HG02623 (cell line): ENCODE results near the gene AGPAT4.
"Not testable (repeated sequence)": the region's sequence is repeated elsewhere in the genome, so short reads cannot be mapped to it uniquely, and the experiment has no call there.

Experiments used
- ATAC-seq: cut with Tn5 transposase; IDR thresholded peaks from one replicate; pipeline ENCODE4 v1.9.1; 2021; ENCODE audit warnings: moderate library complexity; ENCODE audit not compliant: unreplicated experiment

AGPAT4 gene

DNA sequence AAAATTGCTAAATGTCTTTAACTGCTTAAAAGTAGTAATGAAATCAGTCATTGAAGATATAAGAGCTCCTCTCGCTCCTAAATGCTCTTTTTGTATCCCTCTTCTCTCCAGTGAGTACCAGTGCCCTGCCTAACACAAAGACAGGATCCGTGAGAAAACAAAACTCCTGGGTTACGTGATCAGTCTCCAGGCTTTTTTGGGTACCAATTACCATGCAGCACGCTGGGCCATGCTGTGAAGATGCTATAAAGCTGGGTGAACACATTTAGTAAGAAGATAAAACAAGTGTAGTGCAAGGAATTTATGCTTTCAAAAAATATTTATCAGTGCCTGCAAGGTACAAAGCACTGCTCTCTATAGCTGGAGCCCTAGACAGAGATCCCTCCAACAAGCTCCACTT is 66.7 kb downstream of the AGPAT4 start:
- ATAC-seq = no peak

DNA sequence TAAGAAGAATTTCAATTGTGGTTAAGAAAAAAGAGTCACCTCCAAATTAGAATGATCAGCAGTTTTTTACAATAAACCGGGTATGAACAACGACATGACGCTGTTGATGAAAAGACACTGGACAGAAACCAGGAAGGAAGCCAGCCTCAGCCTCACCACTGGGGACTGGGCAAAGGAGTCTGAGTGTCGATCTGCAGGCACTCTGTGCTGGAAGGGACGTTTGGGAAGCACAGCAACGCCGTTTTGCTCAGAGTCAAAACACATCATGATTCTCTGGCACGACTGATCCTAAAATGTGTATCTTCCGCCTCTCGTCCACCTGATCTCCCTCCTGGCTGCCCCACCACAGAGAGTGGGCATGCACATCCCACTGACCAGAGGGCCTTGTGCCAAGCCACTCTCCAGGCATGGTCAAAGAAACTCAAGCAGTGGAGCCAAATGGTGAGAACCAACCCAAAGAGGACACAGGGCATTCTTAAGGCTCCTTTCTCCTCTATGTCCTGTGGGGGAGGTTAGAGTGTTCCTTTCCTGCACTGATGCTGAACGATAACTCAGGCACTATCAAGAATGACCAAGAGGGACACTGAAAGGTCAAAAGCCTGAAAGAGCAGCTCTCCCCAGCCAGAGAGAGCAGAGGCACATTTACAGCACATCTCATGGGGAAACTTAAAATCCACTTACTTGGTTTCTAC is 68.8 kb downstream of the AGPAT4 start:
- ATAC-seq = no peak

DNA sequence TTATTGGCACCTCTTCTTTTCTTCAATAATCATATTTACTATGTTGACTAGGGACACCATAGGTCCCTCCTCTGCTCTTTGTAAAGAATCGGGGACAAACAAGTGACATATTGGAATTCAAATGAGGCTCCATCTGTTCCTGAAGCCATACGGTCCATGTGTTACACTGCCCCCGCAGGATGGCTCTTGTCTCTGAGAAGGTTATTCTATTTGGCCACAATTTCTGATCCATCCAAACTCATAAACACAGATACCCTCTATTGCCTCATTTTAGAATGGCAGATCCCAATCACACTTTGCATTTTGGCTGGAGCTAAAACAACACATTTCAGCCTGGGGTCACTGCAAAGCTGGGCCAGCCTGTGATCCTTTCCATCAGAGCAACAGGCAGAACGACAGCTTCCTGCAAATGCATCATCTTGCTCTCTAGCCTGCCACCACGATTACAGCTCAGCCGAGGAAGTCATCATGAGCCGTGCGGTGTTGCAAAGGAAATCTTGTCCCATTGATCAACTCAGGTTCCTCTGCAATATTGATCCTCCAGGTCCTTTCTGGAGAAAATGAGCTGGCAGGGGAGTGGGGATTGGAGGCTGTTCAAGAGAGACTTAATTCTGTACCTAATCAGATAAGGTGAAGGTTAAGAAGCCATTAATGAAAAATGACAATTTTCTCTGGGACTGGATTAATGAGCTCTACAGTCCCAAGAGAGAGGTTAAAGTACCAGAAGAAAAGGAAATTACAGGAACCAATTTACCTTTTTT is 73.1 kb downstream of the AGPAT4 start:
- ATAC-seq = no peak

DNA sequence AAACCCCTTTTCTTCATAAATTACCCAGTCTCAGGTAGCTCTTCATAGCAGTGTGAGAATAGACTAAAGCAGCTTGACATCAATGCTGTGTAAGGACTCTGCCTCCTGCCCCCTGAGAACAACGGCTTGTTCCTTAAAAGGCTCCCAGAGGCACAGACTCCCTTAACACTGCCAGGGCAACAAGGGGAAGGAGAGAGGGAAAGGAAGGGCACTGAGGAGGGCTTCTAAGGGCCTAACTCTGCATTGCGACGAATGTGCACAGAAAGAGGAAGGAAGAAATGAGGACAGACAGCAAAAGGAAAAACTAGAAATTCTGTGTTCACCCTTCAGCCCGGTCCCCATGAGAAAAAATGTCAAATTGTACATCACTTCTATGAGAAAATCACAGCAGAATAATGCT is 74.0 kb downstream of the AGPAT4 start:
- ATAC-seq = no peak

DNA sequence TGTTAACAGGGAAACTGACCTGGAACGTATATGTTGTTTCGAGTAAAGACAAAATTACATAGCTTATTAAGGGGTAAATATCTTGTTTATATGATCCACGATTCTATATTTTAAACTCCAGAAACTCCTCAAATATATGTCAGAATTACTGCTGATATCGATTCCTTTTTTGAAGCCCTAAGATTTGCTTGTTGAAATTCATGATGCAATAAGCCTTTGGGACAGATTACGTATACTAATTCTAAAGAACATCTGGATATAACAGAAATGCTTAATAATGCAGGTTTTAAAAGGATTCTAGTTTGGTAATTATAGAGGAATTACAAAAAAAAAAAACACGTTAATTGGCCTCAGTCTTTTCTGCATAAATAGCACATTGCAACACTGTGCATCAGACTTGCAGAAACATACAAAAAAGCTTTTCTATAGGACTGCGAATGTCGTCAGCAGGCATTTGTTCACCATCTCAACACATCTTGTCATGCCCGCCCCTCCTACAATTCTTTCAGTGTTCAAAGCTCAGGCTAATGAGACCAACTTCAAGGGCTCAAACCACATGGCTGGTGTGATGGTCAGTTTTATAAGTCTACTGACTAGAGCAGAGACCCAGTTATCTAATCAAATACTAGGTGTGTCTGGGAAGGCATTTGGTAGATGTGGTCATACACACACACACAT is 74.9 kb downstream of the AGPAT4 start:
- ATAC-seq = no peak

DNA sequence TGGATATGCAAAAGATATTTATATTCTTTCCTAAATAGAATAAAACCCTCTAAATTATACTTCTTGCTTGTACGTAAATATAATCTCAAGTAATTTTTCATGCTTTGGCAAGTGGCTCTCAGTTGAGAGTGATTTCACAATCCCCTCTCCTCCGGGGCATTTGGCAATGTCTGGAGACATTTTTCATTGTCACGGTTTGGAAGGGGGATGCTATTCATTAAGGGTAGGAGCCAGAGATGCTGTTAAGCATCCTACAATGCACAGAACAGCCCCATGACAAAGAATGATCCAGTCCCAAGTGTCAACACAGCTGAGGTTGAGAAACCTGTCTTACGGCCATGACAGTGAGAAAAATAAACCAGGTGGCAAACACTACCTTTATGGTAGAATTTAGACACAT is 75.7 kb downstream of the AGPAT4 start:
- ATAC-seq = no peak

DNA sequence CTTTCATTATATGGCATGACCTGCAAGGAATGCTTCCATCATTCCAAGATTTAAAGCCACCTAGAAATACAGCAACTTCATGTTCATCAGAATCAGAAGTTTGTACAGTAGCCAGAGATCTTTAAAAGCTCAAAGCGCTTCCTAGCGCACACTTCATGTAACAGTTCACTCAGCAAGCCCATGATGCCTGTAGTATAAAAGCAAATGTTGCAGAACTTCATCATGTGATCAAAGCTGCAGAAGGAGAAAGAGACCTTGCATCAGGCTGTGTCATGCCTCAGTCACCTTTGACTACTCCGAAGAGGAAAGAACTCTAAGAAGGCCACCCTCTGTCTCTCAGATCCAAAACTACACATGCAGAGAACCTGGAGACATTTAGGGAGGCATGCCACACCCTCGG is 78.5 kb downstream of the AGPAT4 start:
- ATAC-seq = no peak

DNA sequence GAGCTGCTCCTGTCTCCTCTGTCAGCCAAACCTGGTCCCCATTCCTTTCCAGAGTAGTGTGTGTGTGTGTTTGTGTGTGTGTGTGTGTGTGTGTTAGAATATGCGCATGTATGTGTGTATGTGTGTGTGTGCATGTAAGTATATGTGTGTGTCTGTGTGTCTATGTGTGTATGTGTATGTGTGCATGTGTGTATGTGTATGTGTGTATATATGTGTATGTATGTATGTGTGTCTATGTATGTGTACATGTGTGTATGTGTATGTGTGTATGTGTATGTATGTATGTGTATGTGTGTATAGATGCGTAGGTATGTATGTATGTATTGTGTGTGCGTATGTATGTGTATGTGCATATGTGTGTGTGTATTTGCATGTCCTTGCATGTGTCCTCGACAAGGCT is 79.5 kb downstream of the AGPAT4 start:
- ATAC-seq = no peak

DNA sequence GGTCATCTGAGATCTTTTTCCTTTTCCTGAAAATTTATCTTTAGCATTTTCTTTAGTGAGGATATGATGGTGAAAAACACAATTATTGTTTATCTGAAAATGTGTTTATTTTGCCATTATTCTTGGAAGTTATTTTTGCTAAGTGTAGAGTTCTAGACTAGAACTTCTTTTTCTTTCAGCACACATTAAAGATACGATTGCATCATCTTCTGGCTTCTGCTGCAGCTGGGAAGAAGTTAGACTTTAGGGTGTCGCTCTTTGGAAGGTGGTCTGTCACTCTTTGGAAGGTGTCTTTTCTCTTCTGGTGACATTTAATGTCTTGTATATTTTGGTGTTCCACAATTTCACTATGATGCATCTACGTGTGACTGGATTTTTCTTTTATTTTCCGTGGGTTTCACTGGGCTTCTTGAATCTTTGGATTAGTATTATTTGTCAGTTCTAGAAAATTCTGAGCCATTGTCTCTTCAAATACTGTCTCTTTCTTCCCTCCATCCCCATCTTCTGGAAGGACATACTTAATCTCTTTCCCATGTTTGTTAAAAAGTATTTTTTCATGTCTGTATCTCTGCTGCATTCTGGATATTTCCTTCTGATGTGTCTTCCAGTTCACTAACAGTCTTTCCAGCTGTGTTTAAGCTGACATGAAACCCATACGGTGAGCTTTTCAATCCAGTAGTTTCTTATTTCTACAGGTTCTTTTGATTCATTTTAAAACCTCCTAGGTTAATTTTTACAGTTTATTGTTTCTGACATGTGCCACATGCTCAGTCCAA is 81.0 kb downstream of the AGPAT4 start:
- ATAC-seq = no peak

DNA sequence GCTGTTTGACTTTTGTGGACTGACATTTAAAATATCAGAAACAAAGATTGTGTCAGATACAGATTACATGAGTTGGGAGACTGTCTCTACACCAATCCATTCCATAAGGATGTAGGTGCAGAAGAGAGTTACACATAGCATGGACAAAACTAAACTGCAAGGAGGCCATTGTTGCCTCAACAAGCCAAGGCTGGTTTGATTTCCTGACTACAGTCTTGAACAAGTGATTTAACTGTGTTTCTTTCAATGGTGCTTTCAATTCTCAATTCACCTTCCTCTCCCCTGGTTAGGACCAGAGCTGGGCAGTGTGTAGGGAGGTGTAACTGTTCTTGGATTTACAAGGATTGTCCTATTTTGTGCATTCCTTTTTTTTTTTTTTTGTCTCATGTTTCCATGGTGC is 82.2 kb downstream of the AGPAT4 start:
- no peak for ATAC-seq

DNA sequence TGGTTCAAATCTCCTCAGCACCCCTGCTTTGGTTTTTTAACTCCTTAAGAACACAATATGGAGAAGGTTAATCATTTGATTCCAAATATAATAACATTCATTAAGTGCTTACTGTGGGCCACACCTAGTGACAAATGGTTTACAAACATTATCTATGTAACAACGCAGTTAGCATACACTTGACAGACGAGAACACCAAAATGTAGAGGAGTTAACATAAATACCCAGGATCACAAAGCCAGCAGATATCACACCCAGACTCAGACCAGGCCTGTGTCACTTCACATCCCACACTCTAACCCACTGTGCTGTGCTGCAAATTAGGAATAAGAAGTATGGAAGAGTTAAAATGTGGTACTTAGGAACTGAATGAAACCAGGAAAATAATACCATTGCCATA is 82.9 kb downstream of the AGPAT4 start:
- no peak for ATAC-seq

DNA sequence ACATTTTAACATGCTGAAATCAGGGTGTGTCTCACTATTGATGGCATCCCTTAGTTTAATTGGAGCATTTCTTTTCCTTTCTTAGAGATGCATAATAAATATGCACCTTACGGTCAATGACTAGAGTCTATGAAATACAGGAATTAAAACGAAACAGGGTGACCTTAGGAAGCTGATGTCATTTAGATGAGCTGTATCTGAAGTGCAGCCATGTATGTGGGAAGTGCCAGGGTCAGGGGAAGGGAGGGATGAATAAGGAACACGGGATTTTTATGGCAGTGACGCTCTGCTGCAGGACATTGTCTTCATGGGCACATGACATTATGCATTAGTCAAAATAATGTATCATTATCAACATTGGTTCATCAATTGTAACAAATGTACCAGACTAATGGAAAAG is 84.0 kb downstream of the AGPAT4 start:
- no peak for ATAC-seq

DNA sequence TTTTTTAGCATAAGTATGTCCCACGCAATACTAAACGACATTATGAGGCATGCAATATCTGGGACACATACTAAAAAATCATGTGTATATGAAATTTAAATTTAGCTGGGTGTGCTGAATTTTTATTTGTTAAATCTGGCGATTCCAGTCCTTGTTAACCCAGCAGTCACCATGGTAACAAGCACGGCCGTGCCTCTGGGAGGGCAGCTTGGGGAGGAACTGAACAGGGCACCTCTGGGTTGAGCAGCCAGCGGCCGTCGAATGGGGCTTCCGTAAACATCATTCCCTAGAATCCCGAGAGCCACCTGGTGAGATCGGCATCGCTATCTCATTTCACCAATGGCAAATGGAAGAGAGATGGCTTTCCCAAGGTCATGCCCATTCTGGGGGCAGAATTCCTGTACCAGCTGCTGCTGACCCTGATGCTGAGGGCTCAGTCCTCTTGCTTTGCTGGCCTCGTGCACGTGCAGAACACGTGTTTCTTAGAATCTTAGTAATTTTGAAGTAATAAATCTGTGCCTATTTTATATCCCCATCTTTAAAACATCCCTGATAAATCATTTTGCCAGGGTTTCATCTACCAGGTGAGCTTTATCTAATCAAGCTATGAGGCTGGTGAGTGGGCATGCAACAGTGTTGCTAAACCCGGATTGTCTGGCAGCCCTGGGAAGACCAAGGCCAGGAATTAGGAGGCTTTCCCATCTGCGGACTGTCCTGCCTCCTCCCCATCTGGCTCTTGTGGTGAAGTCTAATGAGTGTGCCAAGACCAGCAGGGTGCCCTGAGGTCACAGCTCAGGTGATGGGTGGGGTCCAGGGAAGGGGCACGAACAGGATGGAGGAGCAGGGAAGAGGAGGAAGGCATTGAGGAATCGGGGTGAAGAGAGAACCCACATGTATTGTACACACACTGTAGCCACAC is 85.1 kb downstream of the AGPAT4 start:
- ATAC-seq = no peak

DNA sequence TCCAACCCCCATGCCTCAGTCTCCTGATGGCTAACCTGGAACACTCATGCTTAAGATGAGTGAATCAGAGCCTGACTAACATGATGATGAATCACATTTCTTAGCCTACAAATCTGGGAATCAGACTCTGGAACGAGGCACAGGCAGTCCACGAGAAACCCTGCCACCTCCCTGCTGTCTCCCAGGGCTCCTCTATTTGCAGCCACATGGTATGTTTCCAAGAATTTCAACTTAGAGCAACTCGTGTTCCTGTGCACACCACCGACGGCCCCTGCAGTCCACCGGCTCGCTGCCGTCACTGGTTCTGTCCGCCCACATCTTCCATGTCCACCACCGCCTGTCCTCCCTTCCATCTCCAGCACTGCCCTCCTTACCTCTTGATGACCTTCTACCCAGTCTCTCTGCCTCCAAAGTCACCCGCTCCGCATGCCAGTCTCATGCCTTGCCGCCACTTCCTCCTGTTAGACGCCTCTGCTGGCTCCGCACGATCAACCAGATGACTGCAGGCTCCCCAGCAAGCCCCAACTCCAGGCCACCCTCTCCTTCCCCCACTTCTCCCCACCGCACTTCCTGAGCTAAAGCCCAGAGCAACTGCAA is 87.6 kb downstream of the AGPAT4 start:
- no peak for ATAC-seq

DNA sequence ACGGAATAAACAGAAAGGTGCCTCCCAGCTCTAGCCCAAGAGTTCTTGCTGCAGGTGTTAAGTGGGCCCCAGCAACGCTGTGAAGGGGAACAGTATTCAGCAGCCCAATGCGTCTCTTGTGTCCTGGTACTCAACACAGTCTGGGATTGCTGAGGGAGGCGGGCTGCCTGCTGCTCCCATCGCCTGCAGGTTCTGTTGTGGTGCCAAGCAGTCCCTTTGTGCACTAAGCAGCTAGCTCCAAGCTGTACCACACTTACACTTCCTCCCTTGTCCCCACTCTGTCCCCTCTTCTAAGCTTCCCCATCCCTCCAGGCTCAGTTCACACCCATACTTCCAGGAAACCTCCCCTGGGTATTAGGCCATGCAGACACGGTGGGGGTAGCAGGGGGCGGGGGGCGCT is 92.7 kb downstream of the AGPAT4 start:
- no peak for ATAC-seq

DNA sequence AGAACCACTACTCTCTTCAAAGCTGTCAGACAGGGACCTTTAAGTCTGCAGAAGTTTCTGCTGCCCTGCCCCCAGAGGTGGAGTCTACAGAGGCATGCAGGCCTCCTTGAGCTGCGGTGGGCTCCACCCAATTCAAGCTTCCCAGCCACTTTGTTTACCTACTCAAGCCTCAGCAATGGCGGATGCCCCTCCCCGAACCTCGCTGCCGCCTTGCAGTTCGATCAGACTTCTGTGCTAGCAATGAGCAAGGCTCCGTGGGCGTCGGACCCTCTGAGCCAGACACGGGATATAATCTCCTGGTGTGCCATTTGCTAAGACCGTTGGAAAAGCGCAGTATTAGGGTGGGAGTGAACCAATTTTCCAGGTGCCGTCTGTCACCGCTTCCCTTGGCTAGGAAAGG is 95.7 kb downstream of the AGPAT4 start:
- ATAC-seq = not testable (repeated sequence)

DNA sequence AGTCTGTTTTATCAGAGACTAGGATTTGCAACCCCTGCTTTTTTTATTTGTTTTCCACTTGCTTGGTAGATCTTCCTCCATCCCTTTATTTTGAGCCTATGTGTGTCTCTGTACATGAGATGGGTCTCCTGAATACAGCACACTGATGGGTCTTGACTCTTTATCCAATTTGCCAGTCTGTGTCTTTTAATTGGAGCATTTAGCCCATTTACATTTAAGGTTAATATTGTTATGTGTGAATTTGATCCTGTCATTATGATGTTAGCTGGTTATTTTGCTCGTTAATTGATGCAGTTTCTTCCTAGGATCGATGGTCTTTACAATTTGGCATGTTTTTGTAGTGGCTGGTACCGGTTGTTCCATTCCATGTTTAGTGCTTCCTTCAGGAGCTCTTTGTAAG is 97.4 kb downstream of the AGPAT4 start:
- ATAC-seq = not testable (repeated sequence)

DNA sequence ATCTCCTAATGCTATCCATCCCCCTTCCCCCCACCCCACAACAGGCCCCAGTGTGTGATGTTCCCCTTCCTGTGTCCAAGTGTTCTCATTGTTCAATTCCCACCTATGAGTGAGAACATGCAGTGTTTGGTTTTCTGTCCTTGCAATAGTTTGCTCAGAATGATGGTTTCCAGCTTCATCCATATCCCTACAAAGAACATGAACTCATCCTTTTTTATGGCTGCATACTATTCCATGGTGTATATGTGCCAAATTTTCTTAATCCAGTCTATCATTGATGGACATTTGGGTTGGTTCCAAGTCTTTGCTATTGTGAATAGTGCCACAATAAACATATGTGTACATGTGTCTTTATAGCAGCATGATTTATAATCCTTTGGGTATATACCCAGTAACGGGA is 101.1 kb downstream of the AGPAT4 start:
- not testable (repeated sequence) for ATAC-seq

DNA sequence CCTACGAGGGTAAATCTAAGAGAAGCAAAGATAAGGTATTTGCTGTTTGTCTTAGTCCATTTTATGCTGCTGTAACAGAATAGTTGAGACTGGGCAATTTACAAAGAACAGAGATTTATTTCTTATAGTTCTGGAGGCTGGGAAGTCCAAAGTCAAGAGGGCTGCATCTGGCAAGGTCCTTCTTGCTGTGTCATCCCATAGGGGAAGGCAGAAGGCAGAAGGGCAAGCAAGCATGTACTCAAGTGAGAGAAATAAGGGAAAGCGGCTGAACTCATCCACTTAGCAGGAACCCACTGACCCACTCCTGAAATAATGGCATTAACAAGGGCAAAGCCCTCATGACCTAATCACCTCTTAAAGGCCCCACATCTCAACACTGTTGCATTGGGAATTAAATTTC is 102.7 kb downstream of the AGPAT4 start:
- ATAC-seq = no peak

DNA sequence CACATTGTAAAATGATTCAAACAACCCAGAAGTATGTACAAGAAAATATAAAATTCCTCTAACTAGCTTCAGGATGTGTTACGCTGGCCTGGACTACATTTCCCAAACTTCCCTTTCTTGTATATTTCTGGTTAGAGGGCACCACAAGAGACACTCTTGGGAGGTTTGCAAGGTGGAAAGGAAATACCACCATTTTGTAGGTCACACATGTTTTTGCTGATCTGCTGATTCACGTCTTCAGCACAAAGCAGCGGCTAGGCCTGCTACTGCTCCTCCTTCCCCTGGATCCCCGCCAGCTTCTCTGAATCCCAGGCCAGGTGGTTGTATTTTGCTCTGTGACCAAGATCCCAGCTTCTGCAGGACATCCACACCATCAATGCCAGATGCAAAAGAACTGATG is 104.2 kb downstream of the AGPAT4 start:
- no peak for ATAC-seq
